SK-N-SH (cell line): Measurements from ENCODE around the gene WNT6. TPM values are rescaled to one million over a fixed set of nuclear protein-coding genes. Genes with fewer than 3 reads are reported as not detected.

Experiments used
- CTCF ChIA-PET: fragments of 300-600, 350-600 bp; formaldehyde crosslinking; extraction: SDS; loops from one replicate; lab custom pipeline; 2021; lab: Yijun Ruan, JAX
- POLR2A ChIA-PET: fragments of 350-600 bp; sonication (Branson Sonifier 250); formaldehyde crosslinking; extraction: SDS; loops from one replicate; lab custom pipeline; 2020; ENCODE audit warnings: antibody characterized with exemption, inconsistent platforms; lab: Yijun Ruan, JAX
- DNase-seq: peaks from one replicate; pipeline ENCODE4 v3.0.0; 2012
- H2AFZ ChIP-seq: fragments of 200-600 bp; sonication (generic); 2 replicates; pipeline ENCODE4 v1.8.1; 2016; ENCODE audit warnings: antibody characterized with exemption, mild to moderate bottlenecking, low read depth
- H3F3A ChIP-seq: fragments of 200-600 bp; sonication (generic); replicated peaks from 2 replicates; pipeline ENCODE3; 2016; ENCODE audit warnings: antibody characterized with exemption, mild to moderate bottlenecking; ENCODE audit not compliant: insufficient read depth
- H3K27ac ChIP-seq, 2 experiments: fragments of 200-500 bp in 1 of 2; fragments of 200-600 bp in 1 of 2; sonication (Bioruptor generic) in 1 of 2; sonication (generic), shearing (Covaris generic) in 1 of 2; 2 replicates each; pipeline versions ENCODE4 v1.5.1 to v1.6.1; 2014 to 2016; ENCODE audit warnings: low read depth in 2 of 2, inconsistent platforms in 1 of 2, low read length in 1 of 2, mild to moderate bottlenecking in 1 of 2, mixed read lengths in 1 of 2
- H3K27me3 ChIP-seq: fragments of 200-600 bp; sonication (generic), shearing (Covaris generic); 2 replicates; pipeline ENCODE4 v1.6.1; 2016; ENCODE audit warnings: mixed run types; ENCODE audit not compliant: insufficient read depth
- H3K36me3 ChIP-seq, 2 experiments: fragments of 200-500 bp in 1 of 2; fragments of 200-600 bp in 1 of 2; sonication (Bioruptor generic) in 1 of 2; sonication (generic) in 1 of 2; replicated peaks in 1 of 2; 2 replicates each; pipeline versions ENCODE3 to v1.5.1; 2014 to 2016; ENCODE audit warnings: low read length in 1 of 2, mild to moderate bottlenecking in 1 of 2; ENCODE audit not compliant: insufficient read depth in 2 of 2, control insufficient read depth in 1 of 2
- H3K4me1 ChIP-seq, 2 experiments: fragments of 200-500 bp in 1 of 2; fragments of 200-600 bp in 1 of 2; sonication (Bioruptor generic) in 1 of 2; sonication (generic), shearing (Covaris generic) in 1 of 2; 2 replicates each; pipeline versions ENCODE4 v1.5.1 to v1.6.1; 2014 to 2016; ENCODE audit warnings: low read depth in 1 of 2, low read length in 1 of 2, mixed run types in 1 of 2; ENCODE audit not compliant: insufficient read depth in 2 of 2, control insufficient read depth in 1 of 2
- H3K4me2 ChIP-seq: fragments of 200-600 bp; sonication (generic), shearing (Covaris generic); 2 replicates; pipeline ENCODE4 v1.6.1; 2017; ENCODE audit warnings: mixed run types
- H3K4me3 ChIP-seq, 2 experiments: fragments of 200-500 bp in 1 of 2; fragments of 200-600 bp in 1 of 2; sonication (Bioruptor generic) in 1 of 2; sonication (generic), shearing (Covaris generic) in 1 of 2; 2 replicates each; pipeline versions ENCODE4 v1.5.1 to v1.8.1; 2014 to 2016; ENCODE audit warnings: low read depth in 2 of 2, inconsistent platforms in 1 of 2, low read length in 1 of 2, mild to moderate bottlenecking in 1 of 2, mixed read lengths in 1 of 2, moderate library complexity in 1 of 2
- H3K79me2 ChIP-seq: fragments of 200-600 bp; sonication (generic); 2 replicates; pipeline ENCODE4 v1.8.1; 2017; ENCODE audit warnings: mild to moderate bottlenecking; ENCODE audit not compliant: insufficient read depth
- H3K9ac ChIP-seq: fragments of 200-600 bp; sonication (generic); 2 replicates; pipeline ENCODE4 v1.6.1; 2017; ENCODE audit warnings: mixed run types
- H3K9me2 ChIP-seq: fragments of 200-600 bp; sonication (generic); 2 replicates; pipeline ENCODE4 v1.6.1; 2017; ENCODE audit warnings: mixed run types
- H3K9me3 ChIP-seq: fragments of 200-600 bp; sonication (generic); 2 replicates; pipeline ENCODE4 v1.6.1; 2017; ENCODE audit warnings: mixed run types, mild to moderate bottlenecking, moderate library complexity
- H4K20me1 ChIP-seq: fragments of 200-600 bp; sonication (generic); 2 replicates; pipeline ENCODE4 v1.6.1; 2017; ENCODE audit warnings: mild to moderate bottlenecking, mixed run types; ENCODE audit not compliant: insufficient read depth
- CHD2 ChIP-seq: fragments of 150-350 bp; IDR thresholded peaks from 2 replicates; pipeline ENCODE4 v1.6.1; 2018; ENCODE audit warnings: low read length; ENCODE audit not compliant: partially characterized antibody
- ELF1 ChIP-seq: IDR thresholded peaks from 2 replicates; pipeline ENCODE4 v1.4.0; 2012
- EZH2phosphoT487 ChIP-seq: fragments of 200-600 bp; sonication (generic); IDR thresholded peaks from 2 replicates; pipeline ENCODE4 v1.6.1; 2017; ENCODE audit warnings: low read depth, mixed run types, mild to moderate bottlenecking, antibody characterized with exemption, moderate library complexity, borderline replicate concordance
- GABPA ChIP-seq: IDR thresholded peaks from 2 replicates; pipeline ENCODE4 v1.4.0; 2012; ENCODE audit warnings: low read depth, mild to moderate bottlenecking
- NRF1 ChIP-seq: IDR thresholded peaks from 2 replicates; pipeline ENCODE4 v1.6.1; 2012; ENCODE audit warnings: low read depth, mild to moderate bottlenecking, low read length
- RAD21 ChIP-seq: IDR thresholded peaks from 2 replicates; pipeline ENCODE4 v1.6.1; 2012; ENCODE audit warnings: mild to moderate bottlenecking, low read length
- RCOR1 ChIP-seq: fragments of 150-350 bp; IDR thresholded peaks from 2 replicates; pipeline ENCODE4 v1.6.1; 2017; ENCODE audit warnings: antibody characterized with exemption, low read length
- RFX5 ChIP-seq: IDR thresholded peaks from 2 replicates; pipeline ENCODE4 v1.6.1; 2012; ENCODE audit warnings: mild to moderate bottlenecking, improper control_type of control experiment, low read length
- RXRA ChIP-seq: IDR thresholded peaks from 2 replicates; pipeline ENCODE4 v1.4.0; 2012; ENCODE audit warnings: low read depth, mild to moderate bottlenecking, borderline replicate concordance
- TAF1 ChIP-seq: IDR thresholded peaks from 2 replicates; pipeline ENCODE4 v1.6.1; 2012; ENCODE audit warnings: low read depth, mild to moderate bottlenecking, low read length, moderate library complexity, borderline replicate concordance
- TCF12 ChIP-seq: IDR thresholded peaks from 2 replicates; pipeline ENCODE4 v1.4.0; 2012
- TEAD4 ChIP-seq: IDR thresholded peaks from 2 replicates; pipeline ENCODE4 v1.4.0; 2012; ENCODE audit warnings: mild to moderate bottlenecking, borderline replicate concordance; ENCODE audit not compliant: insufficient read depth
- YY1 ChIP-seq: IDR thresholded peaks from 2 replicates; pipeline ENCODE4 v1.4.0; 2012; ENCODE audit warnings: low read depth, mild to moderate bottlenecking
- WGBS: methylation state at CpG from one replicate; pipeline ENCODE4 v1.1.6; 2017; ENCODE audit warnings: low lambda C conversion rate; 5-methylcytosine and 5-hydroxymethylcytosine counted together
- polyA plus RNA-seq, 3 experiments: library from polyadenylated mRNA; depleted of rRNA; stranded (reverse); fragments of >200 nt; gene quantifications; 2 replicates each; pipeline ENCODE4 v1.2.3, GENCODE V29; 2012
- TF ChIP-seq, protein P1 (sequence below): IDR thresholded peaks from 2 replicates; pipeline ENCODE4 v1.4.0; 2012; ENCODE audit warnings: low read depth, borderline replicate concordance
- TF ChIP-seq, protein P2 (sequence below): fragments of 150-350 bp; IDR thresholded peaks from 2 replicates; pipeline ENCODE4 v1.6.1; 2017; ENCODE audit warnings: antibody characterized with exemption, low read length, low read depth, borderline replicate concordance
- TF ChIP-seq, protein P3 (sequence below): IDR thresholded peaks from 2 replicates; pipeline ENCODE4 v1.4.0; 2012; ENCODE audit warnings: low read depth
- TF ChIP-seq, protein P4 (sequence below): fragments of 200-600 bp; sonication (generic); IDR thresholded peaks from 2 replicates; pipeline ENCODE4 v1.6.1; 2017; ENCODE audit warnings: antibody characterized with exemption, mild to moderate bottlenecking, moderate library complexity
- TF ChIP-seq, protein P5 (sequence below): IDR thresholded peaks from 2 replicates; pipeline ENCODE4; 2012
- TF ChIP-seq, protein P6 (sequence below): fragments of 150-350 bp; IDR thresholded peaks from 2 replicates; pipeline ENCODE4 v1.6.1; 2016; ENCODE audit warnings: mild to moderate bottlenecking, low read depth, low read length

Gene WNT6
- polyA plus RNA-seq, 1 of the 3 experiments (the other 2 are of a cell fraction): 0.08 TPM

DNA sequence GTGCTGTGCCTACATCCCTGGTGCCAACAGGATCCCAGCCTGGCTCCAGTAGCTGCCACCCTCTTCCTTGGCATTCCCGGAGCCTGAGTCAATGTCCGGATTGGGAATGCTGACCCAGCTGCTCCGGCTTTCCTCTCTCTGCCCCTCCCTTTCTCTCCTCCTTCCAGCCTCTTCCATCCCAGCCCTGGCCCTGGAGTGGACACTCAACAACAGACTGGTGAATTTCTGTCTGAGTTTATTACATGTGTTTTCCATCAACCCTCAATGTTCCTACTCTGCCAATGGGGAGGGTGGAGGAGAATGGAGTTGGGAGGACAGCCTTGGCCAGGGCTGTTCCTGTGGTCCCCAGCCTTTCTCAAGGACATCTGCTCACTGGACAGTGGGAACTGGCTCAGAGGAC, 27.1 kb upstream of the WNT6 start (continued):
- TF ChIP-seq, protein P1, sequence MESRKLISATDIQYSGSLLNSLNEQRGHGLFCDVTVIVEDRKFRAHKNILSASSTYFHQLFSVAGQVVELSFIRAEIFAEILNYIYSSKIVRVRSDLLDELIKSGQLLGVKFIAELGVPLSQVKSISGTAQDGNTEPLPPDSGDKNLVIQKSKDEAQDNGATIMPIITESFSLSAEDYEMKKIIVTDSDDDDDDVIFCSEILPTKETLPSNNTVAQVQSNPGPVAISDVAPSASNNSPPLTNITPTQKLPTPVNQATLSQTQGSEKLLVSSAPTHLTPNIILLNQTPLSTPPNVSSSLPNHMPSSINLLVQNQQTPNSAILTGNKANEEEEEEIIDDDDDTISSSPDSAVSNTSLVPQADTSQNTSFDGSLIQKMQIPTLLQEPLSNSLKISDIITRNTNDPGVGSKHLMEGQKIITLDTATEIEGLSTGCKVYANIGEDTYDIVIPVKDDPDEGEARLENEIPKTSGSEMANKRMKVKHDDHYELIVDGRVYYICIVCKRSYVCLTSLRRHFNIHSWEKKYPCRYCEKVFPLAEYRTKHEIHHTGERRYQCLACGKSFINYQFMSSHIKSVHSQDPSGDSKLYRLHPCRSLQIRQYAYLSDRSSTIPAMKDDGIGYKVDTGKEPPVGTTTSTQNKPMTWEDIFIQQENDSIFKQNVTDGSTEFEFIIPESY: no peak
- TF ChIP-seq, protein P2, sequence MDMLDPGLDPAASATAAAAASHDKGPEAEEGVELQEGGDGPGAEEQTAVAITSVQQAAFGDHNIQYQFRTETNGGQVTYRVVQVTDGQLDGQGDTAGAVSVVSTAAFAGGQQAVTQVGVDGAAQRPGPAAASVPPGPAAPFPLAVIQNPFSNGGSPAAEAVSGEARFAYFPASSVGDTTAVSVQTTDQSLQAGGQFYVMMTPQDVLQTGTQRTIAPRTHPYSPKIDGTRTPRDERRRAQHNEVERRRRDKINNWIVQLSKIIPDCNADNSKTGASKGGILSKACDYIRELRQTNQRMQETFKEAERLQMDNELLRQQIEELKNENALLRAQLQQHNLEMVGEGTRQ: no peak

DNA sequence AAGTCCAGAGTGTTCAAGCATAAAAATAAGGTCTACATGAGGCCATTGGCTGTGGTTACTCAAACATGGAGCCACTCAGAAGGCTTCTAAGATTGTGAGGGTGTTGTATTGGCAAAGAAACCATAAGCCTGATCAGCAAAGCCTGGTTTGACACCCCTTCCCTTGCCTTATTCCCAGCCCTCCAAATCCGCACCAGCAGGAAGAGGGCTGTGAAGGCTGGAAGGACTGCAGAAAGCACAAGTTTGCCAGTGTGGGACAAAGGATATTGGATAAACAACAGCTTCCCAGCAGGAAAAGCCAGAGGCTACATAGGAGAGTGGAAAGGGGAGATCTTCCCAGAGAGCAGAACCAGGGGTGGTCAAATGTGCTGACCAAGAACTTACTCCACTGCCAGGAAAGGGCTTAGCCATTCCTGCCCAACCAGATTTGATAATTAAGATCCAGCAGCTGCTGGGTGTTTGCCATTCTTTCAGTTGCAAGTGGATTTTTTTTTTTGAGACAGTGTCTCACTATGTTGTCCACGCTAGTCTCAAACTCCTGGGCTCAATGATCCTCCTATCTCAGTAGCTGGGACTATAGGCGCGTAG, 26.5 kb upstream of the WNT6 start:
- H3K9me3 ChIP-seq: no peaks in the 10 kb centered on the region
- 88% methylated on average over 4 of the region's 4 CpGs for WGBS
- POLR2A ChIA-PET: interaction anchor here (0.5 kb wide), 1 partner anchor 288 kb away, joined by 4 read pairs; no protein-coding TSS in a partner anchor
- H3K79me2 ChIP-seq: no peaks in the 10 kb centered on the region
- no peak for DNase-seq
- no peak overlapping the region for H3K4me3 ChIP-seq
- no peaks in the 10 kb centered on the region for H4K20me1 ChIP-seq
- no peaks in the 10 kb centered on the region for H3F3A ChIP-seq
- no peaks in the 10 kb centered on the region for H3K9me2 ChIP-seq
- no peak overlapping the region for H2AFZ ChIP-seq
- CTCF ChIA-PET: interaction anchor here (2.1 kb wide), 1 partner anchor 15 kb away, joined by 12 read pairs; no protein-coding TSS in a partner anchor
- H3K36me3 ChIP-seq: no peaks in the 10 kb centered on the region
- peaks cover 0 to 9% of the 10 kb centered on the region in 2 experiments; a peak in 2 of 4 replicates for H3K4me1 ChIP-seq
- no peak overlapping the region for H3K27ac ChIP-seq
- H3K4me2 ChIP-seq: no peak overlapping the region
- H3K27me3 ChIP-seq: no peaks in the 10 kb centered on the region; the same call in 1 of the 2 replicates
- H3K9ac ChIP-seq: no peak overlapping the region
- no peak for TF ChIP-seq RXRA
- no peak for TF ChIP-seq ELF1
- TF ChIP-seq, protein P3, sequence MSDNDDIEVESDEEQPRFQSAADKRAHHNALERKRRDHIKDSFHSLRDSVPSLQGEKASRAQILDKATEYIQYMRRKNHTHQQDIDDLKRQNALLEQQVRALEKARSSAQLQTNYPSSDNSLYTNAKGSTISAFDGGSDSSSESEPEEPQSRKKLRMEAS: no peak
- no peak for TF ChIP-seq TCF12
- no peak for TF ChIP-seq CHD2
- no peak for TF ChIP-seq RCOR1
- no peak for TF ChIP-seq TEAD4
- no peak for TF ChIP-seq TAF1
- TF ChIP-seq, protein P1: no peak
- no peak for TF ChIP-seq GABPA
- no peak for TF ChIP-seq EZH2phosphoT487
- TF ChIP-seq, protein P2: no peak
- TF ChIP-seq YY1: no peak
- no peak for TF ChIP-seq RAD21
- TF ChIP-seq, protein P4, sequence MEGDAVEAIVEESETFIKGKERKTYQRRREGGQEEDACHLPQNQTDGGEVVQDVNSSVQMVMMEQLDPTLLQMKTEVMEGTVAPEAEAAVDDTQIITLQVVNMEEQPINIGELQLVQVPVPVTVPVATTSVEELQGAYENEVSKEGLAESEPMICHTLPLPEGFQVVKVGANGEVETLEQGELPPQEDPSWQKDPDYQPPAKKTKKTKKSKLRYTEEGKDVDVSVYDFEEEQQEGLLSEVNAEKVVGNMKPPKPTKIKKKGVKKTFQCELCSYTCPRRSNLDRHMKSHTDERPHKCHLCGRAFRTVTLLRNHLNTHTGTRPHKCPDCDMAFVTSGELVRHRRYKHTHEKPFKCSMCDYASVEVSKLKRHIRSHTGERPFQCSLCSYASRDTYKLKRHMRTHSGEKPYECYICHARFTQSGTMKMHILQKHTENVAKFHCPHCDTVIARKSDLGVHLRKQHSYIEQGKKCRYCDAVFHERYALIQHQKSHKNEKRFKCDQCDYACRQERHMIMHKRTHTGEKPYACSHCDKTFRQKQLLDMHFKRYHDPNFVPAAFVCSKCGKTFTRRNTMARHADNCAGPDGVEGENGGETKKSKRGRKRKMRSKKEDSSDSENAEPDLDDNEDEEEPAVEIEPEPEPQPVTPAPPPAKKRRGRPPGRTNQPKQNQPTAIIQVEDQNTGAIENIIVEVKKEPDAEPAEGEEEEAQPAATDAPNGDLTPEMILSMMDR: no peak
- TF ChIP-seq NRF1: no peak
- TF ChIP-seq, protein P5, sequence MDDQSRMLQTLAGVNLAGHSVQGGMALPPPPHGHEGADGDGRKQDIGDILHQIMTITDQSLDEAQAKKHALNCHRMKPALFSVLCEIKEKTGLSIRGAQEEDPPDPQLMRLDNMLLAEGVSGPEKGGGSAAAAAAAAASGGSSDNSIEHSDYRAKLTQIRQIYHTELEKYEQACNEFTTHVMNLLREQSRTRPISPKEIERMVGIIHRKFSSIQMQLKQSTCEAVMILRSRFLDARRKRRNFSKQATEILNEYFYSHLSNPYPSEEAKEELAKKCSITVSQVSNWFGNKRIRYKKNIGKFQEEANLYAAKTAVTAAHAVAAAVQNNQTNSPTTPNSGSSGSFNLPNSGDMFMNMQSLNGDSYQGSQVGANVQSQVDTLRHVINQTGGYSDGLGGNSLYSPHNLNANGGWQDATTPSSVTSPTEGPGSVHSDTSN: no peak
- no peak for TF ChIP-seq RFX5
- TF ChIP-seq, protein P6, sequence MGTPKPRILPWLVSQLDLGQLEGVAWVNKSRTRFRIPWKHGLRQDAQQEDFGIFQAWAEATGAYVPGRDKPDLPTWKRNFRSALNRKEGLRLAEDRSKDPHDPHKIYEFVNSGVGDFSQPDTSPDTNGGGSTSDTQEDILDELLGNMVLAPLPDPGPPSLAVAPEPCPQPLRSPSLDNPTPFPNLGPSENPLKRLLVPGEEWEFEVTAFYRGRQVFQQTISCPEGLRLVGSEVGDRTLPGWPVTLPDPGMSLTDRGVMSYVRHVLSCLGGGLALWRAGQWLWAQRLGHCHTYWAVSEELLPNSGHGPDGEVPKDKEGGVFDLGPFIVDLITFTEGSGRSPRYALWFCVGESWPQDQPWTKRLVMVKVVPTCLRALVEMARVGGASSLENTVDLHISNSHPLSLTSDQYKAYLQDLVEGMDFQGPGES: no peak
